Epithelial cell of proximal tubule (primary cell): ENCODE measurements around the gene WNT7B. TPM values are rescaled to one million over a fixed set of nuclear protein-coding genes. Genes with fewer than 3 reads are reported as not detected.

Experiments used
- DNase-seq: peaks from one replicate; pipeline ENCODE4 v3.0.0-alpha.2; 2011; ENCODE audit warnings: low read depth
- H3K4me3 ChIP-seq: 2 replicates; pipeline ENCODE4 v1.5.1; 2011; ENCODE audit warnings: low read depth, mild to moderate bottlenecking, low read length
- total RNA-seq: library from RNA; depleted of rRNA; stranded (reverse); fragments of >200 nt; gene quantifications from 2 replicates; pipeline ENCODE4 v1.2.3, GENCODE V29; 2015
- TF ChIP-seq, protein P1 (sequence below): conservative IDR thresholded peaks from 2 replicates; pipeline ENCODE4 v1.5.1; 2012; ENCODE audit warnings: low read depth, mild to moderate bottlenecking, low read length

WNT7B gene
- total RNA-seq, 1 donor from 2014 or later, result 30.1 TPM

DNA sequence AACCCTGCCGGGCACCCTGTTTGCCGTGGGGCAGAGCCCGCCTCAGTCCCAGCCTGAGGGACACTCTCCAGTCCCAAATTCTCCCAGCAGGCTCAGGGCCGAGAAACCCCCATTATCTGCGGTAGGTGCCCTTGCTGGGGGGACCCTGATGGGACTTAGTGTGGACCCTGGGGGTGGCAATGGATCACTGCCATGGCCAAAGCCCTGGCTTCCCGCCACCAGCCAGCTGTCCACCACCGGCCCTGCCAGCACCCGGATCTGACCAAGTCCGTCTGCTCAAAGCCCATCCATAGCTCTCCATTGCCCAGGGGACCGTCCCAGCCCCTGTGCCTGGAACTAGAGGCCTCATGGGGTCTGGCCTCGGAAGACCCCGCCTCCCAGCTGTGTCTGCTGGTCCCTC, 24.4 kb downstream of the WNT7B start:
- DNase-seq, result no peak
- no peak overlapping the region for H3K4me3 ChIP-seq
- TF ChIP-seq, protein P1, sequence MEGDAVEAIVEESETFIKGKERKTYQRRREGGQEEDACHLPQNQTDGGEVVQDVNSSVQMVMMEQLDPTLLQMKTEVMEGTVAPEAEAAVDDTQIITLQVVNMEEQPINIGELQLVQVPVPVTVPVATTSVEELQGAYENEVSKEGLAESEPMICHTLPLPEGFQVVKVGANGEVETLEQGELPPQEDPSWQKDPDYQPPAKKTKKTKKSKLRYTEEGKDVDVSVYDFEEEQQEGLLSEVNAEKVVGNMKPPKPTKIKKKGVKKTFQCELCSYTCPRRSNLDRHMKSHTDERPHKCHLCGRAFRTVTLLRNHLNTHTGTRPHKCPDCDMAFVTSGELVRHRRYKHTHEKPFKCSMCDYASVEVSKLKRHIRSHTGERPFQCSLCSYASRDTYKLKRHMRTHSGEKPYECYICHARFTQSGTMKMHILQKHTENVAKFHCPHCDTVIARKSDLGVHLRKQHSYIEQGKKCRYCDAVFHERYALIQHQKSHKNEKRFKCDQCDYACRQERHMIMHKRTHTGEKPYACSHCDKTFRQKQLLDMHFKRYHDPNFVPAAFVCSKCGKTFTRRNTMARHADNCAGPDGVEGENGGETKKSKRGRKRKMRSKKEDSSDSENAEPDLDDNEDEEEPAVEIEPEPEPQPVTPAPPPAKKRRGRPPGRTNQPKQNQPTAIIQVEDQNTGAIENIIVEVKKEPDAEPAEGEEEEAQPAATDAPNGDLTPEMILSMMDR, result no peak

DNA sequence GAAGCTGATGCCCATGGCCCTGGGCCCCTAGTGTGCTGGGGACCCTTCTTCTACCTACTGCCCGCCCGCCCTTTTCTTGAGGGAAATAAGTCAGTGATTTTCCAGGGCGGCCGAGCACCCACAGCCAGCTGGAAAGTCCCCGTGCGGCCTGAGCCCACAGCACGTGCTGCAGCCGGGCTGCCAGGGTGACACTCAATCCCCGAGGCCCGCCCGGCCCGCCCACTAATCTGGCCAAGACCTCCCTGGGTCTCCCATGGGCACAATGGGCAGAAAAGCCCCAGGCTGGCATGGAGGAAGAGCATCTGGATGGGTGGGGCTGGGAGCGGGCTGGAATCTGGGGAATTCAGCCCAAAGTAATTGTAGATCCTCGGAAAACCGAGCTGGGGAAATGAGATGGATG, 24.8 kb downstream of the WNT7B start:
- no peak overlapping the region for H3K4me3 ChIP-seq
- DNase-seq, result no peak
- TF ChIP-seq, protein P1, result no peak

DNA sequence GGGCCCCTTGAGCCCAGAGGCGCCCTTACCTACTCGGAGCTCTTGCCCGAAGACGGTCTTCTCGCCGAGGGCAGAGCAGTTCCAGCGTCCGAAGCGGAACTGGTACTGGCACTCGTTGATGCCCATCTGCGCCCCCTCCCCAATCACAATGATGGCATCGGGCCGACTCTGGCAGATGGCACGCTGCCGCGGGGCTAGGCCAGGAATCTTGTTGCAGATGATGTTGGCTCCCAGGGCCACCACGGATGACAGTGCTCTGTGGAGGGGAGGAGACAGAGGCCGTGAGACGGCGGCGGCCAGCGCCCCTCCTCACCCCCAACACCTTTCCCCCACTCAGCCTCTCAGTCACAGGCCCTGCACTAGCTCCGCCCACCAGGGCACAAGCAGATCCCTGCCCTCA, 27.1 kb downstream of the WNT7B start:
- H3K4me3 ChIP-seq, result no peak overlapping the region
- no peak for DNase-seq
- TF ChIP-seq, protein P1, result no peak

DNA sequence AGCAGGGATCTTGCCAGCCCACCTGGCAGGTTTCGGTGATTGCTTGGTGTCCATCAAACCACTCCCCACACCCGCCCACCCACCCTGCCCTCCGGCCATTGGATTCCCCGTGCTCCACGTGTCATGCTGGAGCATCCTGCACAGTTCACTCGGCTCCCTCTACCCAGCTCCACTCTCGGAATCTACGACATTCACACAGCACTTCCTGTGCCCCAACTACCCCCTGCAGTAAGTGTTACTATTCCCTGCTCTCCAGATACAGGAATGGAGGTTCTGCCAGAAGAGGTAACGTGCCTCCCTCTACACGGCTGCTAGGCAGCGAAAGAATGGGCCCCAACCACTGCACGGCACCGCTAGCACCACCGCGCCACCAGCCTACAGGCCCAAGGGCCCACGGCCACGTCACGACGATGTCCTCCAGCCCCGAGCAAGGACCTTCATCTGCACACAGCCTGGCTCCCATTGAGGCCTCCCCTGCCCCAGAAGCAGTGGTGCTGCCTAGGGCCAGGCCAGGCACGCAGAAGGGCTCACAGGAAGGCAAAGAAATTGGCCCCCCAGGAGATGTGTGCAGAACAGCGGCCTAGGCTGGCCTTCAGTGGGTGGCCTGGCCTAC, 27.6 kb downstream of the WNT7B start:
- no peak overlapping the region for H3K4me3 ChIP-seq

DNA sequence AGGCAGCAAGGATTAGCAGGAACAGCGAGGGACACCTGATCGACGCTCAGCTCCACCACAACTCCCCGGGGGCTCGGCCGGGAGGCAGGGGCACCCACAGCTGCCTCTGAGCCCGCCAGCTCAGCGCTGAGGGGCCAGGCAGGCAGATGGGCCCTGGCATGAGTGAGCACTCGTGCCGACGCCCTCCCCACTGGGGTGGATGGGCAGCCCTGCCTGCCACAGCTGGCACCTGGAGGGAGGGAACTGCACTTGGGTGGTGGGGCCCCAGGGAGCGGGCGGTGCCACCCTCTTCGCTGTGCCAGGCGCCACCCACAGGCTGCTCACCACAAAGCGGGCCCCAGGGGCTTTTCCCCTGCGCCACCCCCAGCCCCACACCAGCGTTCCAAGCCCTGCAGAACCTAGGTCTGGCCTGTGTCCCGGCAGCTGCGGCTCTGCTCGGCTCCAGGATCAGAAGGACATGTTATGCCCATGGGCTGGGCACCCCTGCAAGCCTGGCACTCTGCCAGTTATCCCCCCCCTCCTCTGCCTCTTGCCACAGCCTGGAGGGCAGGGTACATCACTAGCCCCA, 28.8 kb downstream of the WNT7B start:
- TF ChIP-seq, protein P1, result no peak
- no peak overlapping the region for H3K4me3 ChIP-seq

More for the DNA sequence above, 27.6 kb downstream of the WNT7B start:
- TF ChIP-seq, protein P1, result no peak
- no peak for DNase-seq

GRCh38 chr22:45946805-45947600, 30.0 kb downstream of the WNT7B start:
- TF ChIP-seq, protein P1, result no peak
- DNase-seq, result no peak
- no peak overlapping the region for H3K4me3 ChIP-seq

More for the DNA sequence above, 28.8 kb downstream of the WNT7B start:
- no peak for DNase-seq
